Measurements from ENCODE around the gene NDUFV1.
A peak's percentile ranks its signal among the peaks of the same experiment; 100 is the strongest.

The NDUFV1 gene

GRCh38 chr11:67627812-67628624 is 21.3 kb downstream of the NDUFV1 start:
- ATAC-seq, result no peak
- TF ChIP-seq ZNF8 (CRISPR knock-in tag; IDR thresholded peaks at IDR 0.05) (no peak), RARB (CRISPR knock-in tag; IDR thresholded peaks at IDR 0.05) (no peak), OSR1 (CRISPR knock-in tag; IDR thresholded peaks at IDR 0.05) (no peak), ARNTL (CRISPR knock-in tag; IDR thresholded peaks at IDR 0.05; ENCODE audit: borderline replicate concordance, low read depth) (no peak), ZC3H10 (CRISPR knock-in tag; IDR thresholded peaks at IDR 0.05) (no peak)

GRCh38 chr11:67628710-67629385 is 22.1 kb downstream of the NDUFV1 start:
- no peak for ATAC-seq
- no peak for TF ChIP-seq POU6F1 (CRISPR knock-in tag; IDR thresholded peaks at IDR 0.05; ENCODE audit: borderline replicate concordance, low read depth)
- TF ChIP-seq BACH2 (CRISPR knock-in tag; IDR thresholded peaks at IDR 0.05; ENCODE audit: borderline replicate concordance), result no peak
- TF ChIP-seq CREB5 (CRISPR knock-in tag; IDR thresholded peaks at IDR 0.05; ENCODE audit: low read depth), result no peak
- no peak for TF ChIP-seq ZFP30 (CRISPR knock-in tag; IDR thresholded peaks at IDR 0.05)
- no peak for TF ChIP-seq ZNF565 (CRISPR knock-in tag; conservative IDR thresholded peaks at IDR 0.05; ENCODE audit: low read depth)
- no peak for TF ChIP-seq TSHZ2 (CRISPR knock-in tag; IDR thresholded peaks at IDR 0.05)
- no peak for TF ChIP-seq ZNF8 (CRISPR knock-in tag; IDR thresholded peaks at IDR 0.05)
- no peak for TF ChIP-seq ZNF70 (CRISPR knock-in tag; IDR thresholded peaks at IDR 0.05)
- TF ChIP-seq, protein P1, sequence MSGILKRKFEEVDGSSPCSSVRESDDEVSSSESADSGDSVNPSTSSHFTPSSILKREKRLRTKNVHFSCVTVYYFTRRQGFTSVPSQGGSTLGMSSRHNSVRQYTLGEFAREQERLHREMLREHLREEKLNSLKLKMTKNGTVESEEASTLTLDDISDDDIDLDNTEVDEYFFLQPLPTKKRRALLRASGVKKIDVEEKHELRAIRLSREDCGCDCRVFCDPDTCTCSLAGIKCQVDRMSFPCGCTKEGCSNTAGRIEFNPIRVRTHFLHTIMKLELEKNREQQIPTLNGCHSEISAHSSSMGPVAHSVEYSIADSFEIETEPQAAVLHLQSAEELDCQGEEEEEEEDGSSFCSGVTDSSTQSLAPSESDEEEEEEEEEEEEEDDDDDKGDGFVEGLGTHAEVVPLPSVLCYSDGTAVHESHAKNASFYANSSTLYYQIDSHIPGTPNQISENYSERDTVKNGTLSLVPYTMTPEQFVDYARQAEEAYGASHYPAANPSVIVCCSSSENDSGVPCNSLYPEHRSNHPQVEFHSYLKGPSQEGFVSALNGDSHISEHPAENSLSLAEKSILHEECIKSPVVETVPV (CRISPR knock-in tag; IDR thresholded peaks at IDR 0.05), result no peak
- no peak for TF ChIP-seq TCF4 (CRISPR knock-in tag; IDR thresholded peaks at IDR 0.05; ENCODE audit: borderline replicate concordance)
- TF ChIP-seq ZFP3 (CRISPR knock-in tag; IDR thresholded peaks at IDR 0.05), result no peak
- no peak for TF ChIP-seq TOX (CRISPR knock-in tag; IDR thresholded peaks at IDR 0.05; ENCODE audit: borderline replicate concordance)
- TF ChIP-seq ISL1 (CRISPR knock-in tag; IDR thresholded peaks at IDR 0.05), result no peak
- TF ChIP-seq RARB (CRISPR knock-in tag; IDR thresholded peaks at IDR 0.05), result no peak
- TF ChIP-seq OSR1 (CRISPR knock-in tag; IDR thresholded peaks at IDR 0.05), result no peak

GRCh38 chr11:67629386-67630227 is 22.9 kb downstream of the NDUFV1 start, which contains the start of gene NUDT8:
Gene NUDT8 (minus strand): TSS chr11:67629937. CDS start chr11:67629911, 26 bp downstream.
- peak; percentile 70 for ATAC-seq
- TF ChIP-seq ZFP3 (CRISPR knock-in tag; IDR thresholded peaks at IDR 0.05), result no peak
- TF ChIP-seq ZC3H10 (CRISPR knock-in tag; IDR thresholded peaks at IDR 0.05), result no peak
- 0 out of 2 replicates have a peak, but pooled peaks have one; percentile 17 for TF ChIP-seq GLIS3 (CRISPR knock-in tag; IDR thresholded peaks at IDR 0.05)
- no peak for TF ChIP-seq ZNF565 (CRISPR knock-in tag; conservative IDR thresholded peaks at IDR 0.05; ENCODE audit: low read depth)
